SIG-M5 (cell line): ENCODE results near the gene SMIM10L1.

Source experiments
- DNase-seq: peaks from one replicate; lab custom pipeline; 2025; lab: John Stamatoyannopoulos, UW

SMIM10L1 gene

GRCh38 chr12:11186837-11187236 lies 15.8 kb downstream of the SMIM10L1 start, which contains the start of gene TAS2R42:
TAS2R42 (minus strand) TSS chr12:11186937; CDS start chr12:11186937, 0 bp downstream.
- DNase-seq, result no peak

- no peak for DNase-seq
Measured at GRCh38 chr12:11202811-11203210, 31.8 kb downstream of the SMIM10L1 start.

DNA sequence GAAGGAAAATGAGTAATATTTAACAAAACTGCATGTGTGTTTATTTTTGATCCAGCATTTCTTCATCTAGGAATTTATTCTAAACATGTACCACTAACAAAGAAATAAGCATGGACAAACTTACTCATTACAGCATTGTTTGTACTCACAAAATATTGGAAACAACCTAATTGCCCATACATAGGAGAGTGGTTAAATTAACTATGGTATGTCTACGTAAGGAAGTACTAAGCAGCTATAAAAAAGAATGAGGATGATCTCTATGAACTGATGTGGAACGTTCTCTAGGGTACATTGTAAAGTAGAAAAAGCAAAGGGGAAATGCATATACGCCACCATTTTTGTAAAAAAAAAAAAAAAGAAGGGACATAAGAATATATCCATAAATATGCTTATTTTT lies 33.2 kb downstream of the SMIM10L1 start:
- DNase-seq, result no peak

- DNase-seq, result no peak
Measured at GRCh38 chr12:11209113-11209512, 38.1 kb downstream of the SMIM10L1 start.
